PC-3 (cell line): ENCODE data around the gene GIN1. TPM values are rescaled to one million over a fixed set of nuclear protein-coding genes. Genes with fewer than 3 reads are reported as not detected.
"Not testable (repeated sequence)": the region's sequence is repeated elsewhere in the genome, so short reads cannot be mapped to it uniquely, and the experiment has no call there.

ENCODE experiments used
- ATAC-seq: fragments of 200-7000 bp; cut with Tn5 transposase; 2 replicates; pipeline ENCODE4 v1.9.1; 2020; ENCODE audit warnings: mild to moderate bottlenecking, moderate library complexity
- BruUV-seq: library from RNA; stranded (reverse); fragments of 400-500 nt; replicated peaks from 2 replicates; lab custom pipeline; 2021; lab: Mats Ljungman, UMichigan
- CTCF ChIA-PET: fragments of 300-600 bp; sonication (Branson Sonifier 250); formaldehyde crosslinking; loops from one replicate; lab custom pipeline; 2022; ENCODE audit warnings: antibody characterized with exemption; lab: Charles Lee
- POLR2A ChIA-PET: fragments of 300-600 bp; sonication (Branson Sonifier 250); formaldehyde crosslinking; loops from one replicate; lab custom pipeline; 2022; ENCODE audit warnings: antibody characterized with exemption; ENCODE audit not compliant: unreplicated experiment; lab: Charles Lee
- DNase-seq: peaks from one replicate; pipeline ENCODE4 v3.0.0-alpha.2; 2015
- H2AFZ ChIP-seq: fragments of 300-600 bp; sonication (generic); 2 replicates; pipeline ENCODE4 v1.6.0; 2016; ENCODE audit warnings: antibody characterized with exemption, low read length
- H3F3A ChIP-seq: fragments of 300-600 bp; sonication (generic); one replicate; pipeline ENCODE4 v1.6.0; 2017; ENCODE audit warnings: antibody characterized with exemption, low read length, control low read depth, mild to moderate bottlenecking; ENCODE audit not compliant: unreplicated experiment
- H3K27ac ChIP-seq: fragments of 300-600 bp; sonication (generic); 2 replicates; pipeline ENCODE4 v1.5.1; 2016; ENCODE audit warnings: mild to moderate bottlenecking, low read length
- H3K27me3 ChIP-seq: fragments of 300-600 bp; sonication (generic); 2 replicates; pipeline ENCODE4 v1.6.1; 2016; ENCODE audit warnings: low read length, mixed read lengths
- H3K36me3 ChIP-seq: fragments of 300-600 bp; sonication (generic); 2 replicates; pipeline ENCODE4 v1.6.1; 2016; ENCODE audit warnings: low read depth, mixed run types, low read length, mixed read lengths
- H3K4me1 ChIP-seq: fragments of 300-600 bp; sonication (generic); 2 replicates; pipeline ENCODE4 v1.5.1; 2016; ENCODE audit warnings: low read length; ENCODE audit not compliant: insufficient read depth
- H3K4me2 ChIP-seq: fragments of 300-600 bp; sonication (generic); 2 replicates; pipeline ENCODE4 v1.6.0; 2016; ENCODE audit warnings: low read length
- H3K4me3 ChIP-seq: fragments of 300-600 bp; sonication (generic); 2 replicates; pipeline ENCODE4 v1.5.1; 2016; ENCODE audit warnings: mild to moderate bottlenecking, low read length, mixed read lengths
- H3K79me2 ChIP-seq: fragments of 300-600 bp; sonication (generic); 2 replicates; pipeline ENCODE4 v1.6.1; 2017; ENCODE audit warnings: low read length, mixed read lengths
- H3K9ac ChIP-seq: fragments of 300-600 bp; sonication (generic); 2 replicates; pipeline ENCODE4 v1.6.0; 2016; ENCODE audit warnings: mild to moderate bottlenecking, low read length
- H3K9me2 ChIP-seq: fragments of 300-600 bp; sonication (generic); replicated peaks from 2 replicates; pipeline ENCODE4 v1.6.1; 2016; ENCODE audit warnings: mixed run types, low read length, mixed read lengths
- H3K9me3 ChIP-seq: fragments of 300-600 bp; sonication (generic); 2 replicates; pipeline ENCODE4 v1.6.1; 2016; ENCODE audit warnings: low read length, mixed read lengths
- H4K20me1 ChIP-seq: fragments of 300-600 bp; sonication (generic); 2 replicates; pipeline ENCODE4 v1.6.1; 2016; ENCODE audit warnings: low read length, mixed read lengths
- CTCF ChIP-seq: fragments of 300-600 bp; sonication (generic); conservative IDR thresholded peaks from 2 replicates; pipeline ENCODE4 v1.5.1; 2017; ENCODE audit warnings: antibody characterized with exemption, low read depth, mild to moderate bottlenecking, low read length
- EZH2 ChIP-seq: fragments of 300-600 bp; sonication (generic); IDR thresholded peaks from one replicate; pipeline ENCODE4 v1.6.1; 2017; ENCODE audit warnings: antibody characterized with exemption, mild to moderate bottlenecking, low read length; ENCODE audit not compliant: unreplicated experiment
- EZH2phosphoT487 ChIP-seq: fragments of 300-600 bp; sonication (generic); IDR thresholded peaks from 2 replicates; pipeline ENCODE4 v1.6.1; 2018; ENCODE audit warnings: mild to moderate bottlenecking, antibody characterized with exemption, low read length, borderline replicate concordance
- intact Hi-C: fragments of 100-400 bp; cut with micrococcal nuclease; formaldehyde crosslinking; loops from 2 replicates; pipeline ENCODE4 v1.9.0; 2023
- total RNA-seq: library from RNA; depleted of rRNA; stranded (reverse); fragments of >200 nt; gene quantifications from 2 replicates; pipeline ENCODE4 v1.2.3, GENCODE V29; 2014

The GIN1 gene
- total RNA-seq, 1 experiment from 2014 or later = 6.2 TPM

GRCh38 chr5:103057208-103058130 lies 62.5 kb downstream of the GIN1 start:
- H3K9me2 ChIP-seq = no peaks in the 10 kb centered on the region
- ChIA-PET POLR2A (no interaction called here), CTCF (interaction anchor here (0.6 to 1.2 kb wide), 2 partner anchors 11 to 26 kb away, joined by 3 read pairs; no protein-coding TSS in a partner anchor)
- no peak overlapping the region for H3K4me3 ChIP-seq
- peak; percentile 87 for DNase-seq
- intact Hi-C loops = no loop called here
- no peak overlapping the region for H3K27ac ChIP-seq
- no peaks in the 10 kb centered on the region for H3K79me2 ChIP-seq
- no peaks in the 10 kb centered on the region for H3K27me3 ChIP-seq
- no peaks in the 10 kb centered on the region for H3K36me3 ChIP-seq
- no TSS peak for BruUV-seq
- H3K4me2 ChIP-seq = no peak overlapping the region
- H3K9ac ChIP-seq = no peak overlapping the region
- no peaks in the 10 kb centered on the region for H4K20me1 ChIP-seq
- peak overlapping the region; percentile 35 for H2AFZ ChIP-seq
- no peaks in the 10 kb centered on the region for H3F3A ChIP-seq
- ATAC-seq = peak; percentile 95
- peaks cover 15% of the 10 kb centered on the region; the same call in 1 of the 2 replicates for H3K4me1 ChIP-seq
- H3K9me3 ChIP-seq = no peaks in the 10 kb centered on the region
- TF ChIP-seq EZH2 = no peak
- no peak for TF ChIP-seq EZH2phosphoT487

GRCh38 chr5:103046706-103047105 lies 73.2 kb downstream of the GIN1 start:
- H3K36me3 ChIP-seq, H3K9me2 ChIP-seq, intact Hi-C loops, BruUV-seq, H3K4me3 ChIP-seq, H3K9me3 ChIP-seq, POLR2A ChIA-PET, DNase-seq, H3K9ac ChIP-seq, ATAC-seq, H3K4me2 ChIP-seq, H2AFZ ChIP-seq, H3K4me1 ChIP-seq, H4K20me1 ChIP-seq, H3K27me3 ChIP-seq, H3F3A ChIP-seq, H3K79me2 ChIP-seq, H3K27ac ChIP-seq: not testable (repeated sequence)
- CTCF ChIA-PET = interaction anchor here (0.7 kb wide), 1 partner anchor 365 kb away, joined by 3 read pairs; no protein-coding TSS in a partner anchor

- no peaks in the 10 kb centered on the region for H3K27me3 ChIP-seq
- ATAC-seq (peak; percentile 78), DNase-seq (peak; percentile 88)
- intact Hi-C loops = loop anchor here (1.0 to 5.0 kb wide), 7 partner anchors 70 to 505 kb away; no protein-coding TSS in a partner anchor
- H3K9ac ChIP-seq = no peak overlapping the region
- H3K4me2 ChIP-seq = no peak overlapping the region
- H3K4me1 ChIP-seq = peaks cover 8% of the 10 kb centered on the region; the same call in 1 of the 2 replicates
- TF ChIP-seq EZH2phosphoT487 (no peak), CTCF (peak; percentile 82)
- no peaks in the 10 kb centered on the region for H3F3A ChIP-seq
- POLR2A ChIA-PET = no interaction called here
- no peaks in the 10 kb centered on the region for H4K20me1 ChIP-seq
- CTCF ChIA-PET = no interaction called here
- no peak overlapping the region for H3K27ac ChIP-seq
- BruUV-seq = no TSS peak
- peak overlapping the region; percentile 46 for H2AFZ ChIP-seq
- H3K9me3 ChIP-seq = no peaks in the 10 kb centered on the region
- H3K4me3 ChIP-seq = no peak overlapping the region
- no peaks in the 10 kb centered on the region for H3K9me2 ChIP-seq
- no peaks in the 10 kb centered on the region for H3K36me3 ChIP-seq
- no peaks in the 10 kb centered on the region for H3K79me2 ChIP-seq
These were observed 78.8 kb downstream of the GIN1 start for GRCh38 chr5:103041071-103041676.
